ENCODE measurements around the gene SUSD3. TPM values are rescaled to one million over a fixed set of nuclear protein-coding genes. Genes with fewer than 3 reads are reported as not detected.

The SUSD3 gene
- polyA plus RNA-seq, 2 donors: 0.83 to 1.9 TPM

DNA sequence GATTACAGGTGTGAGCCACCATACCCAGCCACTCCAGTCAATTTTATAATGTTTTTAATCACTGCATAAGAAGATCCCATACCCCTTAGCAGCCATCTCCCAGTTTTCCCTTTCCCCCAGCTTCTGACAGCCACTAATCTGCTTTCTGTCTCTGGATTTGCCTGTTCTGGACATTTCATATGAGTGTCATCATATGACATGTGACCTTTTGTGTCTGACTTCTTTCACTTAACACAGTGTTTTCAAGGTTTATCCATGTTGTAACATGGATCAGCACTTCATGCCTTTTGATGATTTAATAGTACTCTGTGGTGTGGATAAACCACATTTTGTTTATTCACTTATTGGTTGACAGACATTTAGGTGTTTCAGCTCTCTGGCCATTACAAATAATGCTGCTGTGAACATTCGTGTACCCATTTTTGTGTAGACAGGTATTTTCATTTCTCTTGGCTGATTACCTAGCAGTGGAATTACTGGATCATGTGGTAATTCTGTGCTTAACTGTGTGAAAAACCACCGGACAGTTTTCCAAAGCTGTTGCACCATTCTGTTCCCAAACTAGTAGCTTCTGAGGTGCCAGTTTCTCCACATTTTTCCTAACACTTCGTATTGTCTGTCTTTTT lies 8.6 kb downstream of the SUSD3 start:
- no peak overlapping the region for H3K27ac ChIP-seq (ENCODE audit: low read depth in 2 of 2, low read length in 1 of 2)
- H3K4me1 ChIP-seq (ENCODE audit: control insufficient read depth in 2 of 2, insufficient read depth in 2 of 2, low read length in 1 of 2): peaks cover 0 to under 1% of the 10 kb centered on the region in 2 donors
- WGBS, 2 donors: 91 to 95% methylated on average over 3 of the region's 3 CpGs
- no peaks in the 10 kb centered on the region for H3K36me3 ChIP-seq (ENCODE audit: control insufficient read depth in 2 of 2, insufficient read depth in 2 of 2, low read length in 1 of 2)
- no peaks in the 10 kb centered on the region for H3K27me3 ChIP-seq (ENCODE audit: control insufficient read depth in 1 of 2, insufficient read depth in 2 of 2, low read length in 2 of 2)
- H3K9me3 ChIP-seq (ENCODE audit: control insufficient read depth in 2 of 2, insufficient read depth in 1 of 2, low read depth in 1 of 2, low read length in 1 of 2): no peaks in the 10 kb centered on the region
- H3K4me3 ChIP-seq (ENCODE audit: low read depth in 1 of 2, low read length in 2 of 2): no peak overlapping the region

DNA sequence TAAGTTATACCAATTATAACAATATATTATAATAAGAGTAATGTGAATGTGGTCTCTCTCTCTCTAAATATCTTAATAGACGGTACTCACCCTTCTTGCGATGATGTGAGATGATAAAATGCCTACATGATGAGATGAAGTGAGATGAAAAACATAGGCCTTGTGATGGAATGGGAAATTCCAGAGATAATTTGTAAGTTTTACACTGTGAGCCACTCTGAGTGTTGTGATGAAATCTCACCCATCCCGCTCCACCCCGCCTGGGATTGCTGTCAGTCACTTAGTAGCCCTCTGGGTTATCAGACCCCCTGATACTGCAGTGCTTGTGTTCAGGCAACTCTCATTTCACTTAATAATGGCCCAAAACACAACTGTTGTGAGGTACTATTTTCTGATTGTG lies 10.5 kb downstream of the SUSD3 start:
- Histone ChIP-seq H3K4me1 (ENCODE audit: control insufficient read depth in 2 of 2, insufficient read depth in 2 of 2, low read length in 1 of 2) (peaks cover 2 to 3% of the 10 kb centered on the region in 2 donors), H3K4me3 (ENCODE audit: low read depth in 1 of 2, low read length in 2 of 2) (no peak overlapping the region), H3K27me3 (ENCODE audit: control insufficient read depth in 1 of 2, insufficient read depth in 2 of 2, low read length in 2 of 2) (no peaks in the 10 kb centered on the region), H3K36me3 (ENCODE audit: control insufficient read depth in 2 of 2, insufficient read depth in 2 of 2, low read length in 1 of 2) (no peaks in the 10 kb centered on the region), H3K27ac (ENCODE audit: low read depth in 2 of 2, low read length in 1 of 2) (no peak overlapping the region), H3K9me3 (ENCODE audit: control insufficient read depth in 2 of 2, insufficient read depth in 1 of 2, low read depth in 1 of 2, low read length in 1 of 2) (no peaks in the 10 kb centered on the region)
- WGBS, 2 donors: 94 to 95% methylated on average over 4 of the region's 4 CpGs

DNA sequence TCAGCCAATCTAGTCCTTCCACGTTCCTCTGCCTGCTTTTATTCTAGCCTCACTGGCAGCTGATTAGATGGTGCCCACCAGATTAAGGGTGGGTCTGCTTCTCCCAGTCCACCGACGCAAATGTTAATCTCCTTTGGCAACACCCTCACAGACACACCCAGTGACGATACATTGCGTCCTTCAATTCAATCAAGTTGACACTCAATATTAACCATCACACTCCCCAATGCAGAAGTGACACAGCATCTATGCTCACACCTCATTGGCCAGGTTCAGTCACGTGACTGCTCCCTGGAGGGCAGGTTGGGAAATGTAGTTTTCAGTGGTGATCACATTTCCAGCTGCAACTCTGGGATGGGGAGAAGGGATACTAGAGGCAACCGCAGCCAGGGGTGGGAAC lies 13.0 kb downstream of the SUSD3 start:
- Histone ChIP-seq H3K4me3 (ENCODE audit: low read depth in 1 of 2, low read length in 2 of 2) (no peak overlapping the region), H3K36me3 (ENCODE audit: control insufficient read depth in 2 of 2, insufficient read depth in 2 of 2, low read length in 1 of 2) (no peaks in the 10 kb centered on the region), H3K27ac (ENCODE audit: low read depth in 2 of 2, low read length in 1 of 2) (no peak overlapping the region), H3K4me1 (ENCODE audit: control insufficient read depth in 2 of 2, insufficient read depth in 2 of 2, low read length in 1 of 2) (peaks cover 2 to 3% of the 10 kb centered on the region in 2 donors), H3K27me3 (ENCODE audit: control insufficient read depth in 1 of 2, insufficient read depth in 2 of 2, low read length in 2 of 2) (no peaks in the 10 kb centered on the region), H3K9me3 (ENCODE audit: control insufficient read depth in 2 of 2, insufficient read depth in 1 of 2, low read depth in 1 of 2, low read length in 1 of 2) (no peaks in the 10 kb centered on the region)
- 51 to 66% methylated on average over 7 of the region's 7 CpGs for WGBS, 2 donors

DNA sequence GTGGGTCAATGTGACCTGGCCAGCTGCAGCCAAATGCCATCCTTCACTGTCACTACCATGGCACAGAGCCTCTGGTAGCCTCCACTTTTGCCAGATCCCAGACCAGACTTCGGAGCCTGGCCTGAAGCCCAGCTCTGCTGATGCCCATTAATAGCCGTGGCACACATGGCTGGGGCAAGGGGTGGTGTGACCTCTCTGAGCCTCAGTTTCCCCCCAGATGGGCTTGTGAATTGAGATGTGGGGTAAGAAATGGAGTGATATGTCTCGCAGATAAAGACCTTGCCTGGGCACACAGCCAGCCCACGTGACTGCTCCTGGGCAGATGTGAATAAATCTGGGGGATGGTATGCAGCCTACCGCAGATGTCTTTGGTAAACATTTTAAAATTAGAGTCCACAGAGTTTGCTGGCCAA lies 13.9 kb downstream of the SUSD3 start:
- no peaks in the 10 kb centered on the region for H3K27me3 ChIP-seq (ENCODE audit: control insufficient read depth in 1 of 2, insufficient read depth in 2 of 2, low read length in 2 of 2)
- H3K4me1 ChIP-seq (ENCODE audit: control insufficient read depth in 2 of 2, insufficient read depth in 2 of 2, low read length in 1 of 2): peaks cover 2 to 3% of the 10 kb centered on the region in 2 donors
- H3K9me3 ChIP-seq (ENCODE audit: control insufficient read depth in 2 of 2, insufficient read depth in 1 of 2, low read depth in 1 of 2, low read length in 1 of 2): no peaks in the 10 kb centered on the region
- no peak overlapping the region for H3K4me3 ChIP-seq (ENCODE audit: low read depth in 1 of 2, low read length in 2 of 2)
- H3K36me3 ChIP-seq (ENCODE audit: control insufficient read depth in 2 of 2, insufficient read depth in 2 of 2, low read length in 1 of 2): no peaks in the 10 kb centered on the region
- 26 to 34% methylated on average over 5 of the region's 5 CpGs for WGBS, 2 donors
- no peak overlapping the region for H3K27ac ChIP-seq (ENCODE audit: low read depth in 2 of 2, low read length in 1 of 2)

DNA sequence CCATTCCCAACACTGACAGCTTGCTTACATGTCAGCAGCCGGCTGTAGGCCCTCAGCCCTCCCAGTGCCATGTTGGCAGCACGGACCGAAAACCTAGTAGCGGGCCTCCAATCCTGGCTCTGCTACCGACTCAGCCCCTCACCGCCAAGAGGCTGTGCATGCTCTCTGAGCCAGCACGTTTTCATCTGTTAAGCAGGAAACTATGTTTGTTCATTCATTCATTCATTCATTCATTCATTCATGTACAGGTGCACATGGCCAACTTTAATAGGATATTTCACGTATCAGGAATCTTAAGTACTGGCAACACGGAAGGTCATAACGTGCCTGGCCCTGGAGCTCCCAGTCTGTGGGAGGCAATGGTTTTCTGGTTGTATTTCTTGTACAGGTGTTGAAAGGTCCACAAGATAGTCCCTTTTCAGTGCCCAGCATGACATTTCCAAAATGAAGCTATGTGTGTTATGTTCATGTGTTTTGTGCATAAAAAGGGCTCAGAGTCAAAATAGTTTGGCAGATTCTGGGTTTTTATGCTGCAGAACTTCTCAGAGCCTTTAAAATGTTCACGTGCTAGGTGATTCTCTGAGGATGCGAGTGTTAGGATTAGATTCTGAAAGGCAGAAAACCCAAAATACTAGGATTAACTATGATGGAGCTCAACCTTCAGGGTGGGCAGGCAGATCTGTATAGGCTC lies 17.7 kb downstream of the SUSD3 start:
- H3K36me3 ChIP-seq (ENCODE audit: control insufficient read depth in 2 of 2, insufficient read depth in 2 of 2, low read length in 1 of 2): no peaks in the 10 kb centered on the region
- no peaks in the 10 kb centered on the region for H3K9me3 ChIP-seq (ENCODE audit: control insufficient read depth in 2 of 2, insufficient read depth in 1 of 2, low read depth in 1 of 2, low read length in 1 of 2)
- no peak overlapping the region for H3K27ac ChIP-seq (ENCODE audit: low read depth in 2 of 2, low read length in 1 of 2)
- H3K27me3 ChIP-seq (ENCODE audit: control insufficient read depth in 1 of 2, insufficient read depth in 2 of 2, low read length in 2 of 2): no peaks in the 10 kb centered on the region
- no peak overlapping the region for H3K4me3 ChIP-seq (ENCODE audit: low read depth in 1 of 2, low read length in 2 of 2)
- H3K4me1 ChIP-seq (ENCODE audit: control insufficient read depth in 2 of 2, insufficient read depth in 2 of 2, low read length in 1 of 2): peaks cover 2 to 3% of the 10 kb centered on the region in 2 donors
- 87 to 95% methylated on average over 12 of the region's 12 CpGs for WGBS, 2 donors

DNA sequence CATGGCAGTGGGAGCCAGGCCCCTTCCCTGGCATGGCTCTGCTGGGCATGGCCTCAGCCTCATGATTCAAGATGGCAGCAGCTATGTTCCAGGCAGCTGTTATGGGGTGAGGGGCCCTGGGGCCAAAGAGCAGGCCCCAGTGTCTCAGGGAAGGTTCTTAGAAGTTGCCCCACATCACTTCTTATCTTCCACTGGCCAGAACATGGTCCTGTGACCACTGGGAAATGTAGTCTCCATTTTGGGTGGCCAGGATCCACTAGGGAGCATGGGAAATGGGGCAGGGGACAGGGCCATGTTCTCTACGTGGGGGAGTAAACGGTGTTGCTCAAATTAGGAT lies 18.3 kb downstream of the SUSD3 start:
- no peaks in the 10 kb centered on the region for H3K27me3 ChIP-seq (ENCODE audit: control insufficient read depth in 1 of 2, insufficient read depth in 2 of 2, low read length in 2 of 2)
- no peak overlapping the region for H3K4me3 ChIP-seq (ENCODE audit: low read depth in 1 of 2, low read length in 2 of 2)
- no peaks in the 10 kb centered on the region for H3K9me3 ChIP-seq (ENCODE audit: control insufficient read depth in 2 of 2, insufficient read depth in 1 of 2, low read depth in 1 of 2, low read length in 1 of 2)
- WGBS, 2 donors: 99 to 100% methylated on average over 2 of the region's 2 CpGs
- peaks cover 2 to 3% of the 10 kb centered on the region in 2 donors for H3K4me1 ChIP-seq (ENCODE audit: control insufficient read depth in 2 of 2, insufficient read depth in 2 of 2, low read length in 1 of 2)
- no peaks in the 10 kb centered on the region for H3K36me3 ChIP-seq (ENCODE audit: control insufficient read depth in 2 of 2, insufficient read depth in 2 of 2, low read length in 1 of 2)
- H3K27ac ChIP-seq (ENCODE audit: low read depth in 2 of 2, low read length in 1 of 2): no peak overlapping the region

- Histone ChIP-seq H3K27me3 (ENCODE audit: control insufficient read depth in 1 of 2, insufficient read depth in 2 of 2, low read length in 2 of 2) (no peaks in the 10 kb centered on the region), H3K36me3 (ENCODE audit: control insufficient read depth in 2 of 2, insufficient read depth in 2 of 2, low read length in 1 of 2) (no peaks in the 10 kb centered on the region), H3K4me3 (ENCODE audit: low read depth in 1 of 2, low read length in 2 of 2) (no peak overlapping the region), H3K4me1 (ENCODE audit: control insufficient read depth in 2 of 2, insufficient read depth in 2 of 2, low read length in 1 of 2) (peaks cover under 1 to 2% of the 10 kb centered on the region in 2 donors), H3K9me3 (ENCODE audit: control insufficient read depth in 2 of 2, insufficient read depth in 1 of 2, low read depth in 1 of 2, low read length in 1 of 2) (no peaks in the 10 kb centered on the region), H3K27ac (ENCODE audit: low read depth in 2 of 2, low read length in 1 of 2) (no peak overlapping the region)
- 96 to 100% methylated on average over 1 of the region's 1 CpG for WGBS, 2 donors
Observed at GRCh38 chr9:93077367-93077766, 18.9 kb downstream of the SUSD3 start.

- Histone ChIP-seq H3K36me3 (ENCODE audit: control insufficient read depth in 2 of 2, insufficient read depth in 2 of 2, low read length in 1 of 2) (no peaks in the 10 kb centered on the region), H3K27ac (ENCODE audit: low read depth in 2 of 2, low read length in 1 of 2) (no peak overlapping the region), H3K9me3 (ENCODE audit: control insufficient read depth in 2 of 2, insufficient read depth in 1 of 2, low read depth in 1 of 2, low read length in 1 of 2) (no peaks in the 10 kb centered on the region), H3K4me1 (ENCODE audit: control insufficient read depth in 2 of 2, insufficient read depth in 2 of 2, low read length in 1 of 2) (peaks cover 0 to 2% of the 10 kb centered on the region in 2 donors), H3K4me3 (ENCODE audit: low read depth in 1 of 2, low read length in 2 of 2) (no peak overlapping the region), H3K27me3 (ENCODE audit: control insufficient read depth in 1 of 2, insufficient read depth in 2 of 2, low read length in 2 of 2) (no peaks in the 10 kb centered on the region)
- 96 to 97% methylated on average over 16 of the region's 16 CpGs for WGBS, 2 donors
Observed at GRCh38 chr9:93077811-93078210, 19.3 kb downstream of the SUSD3 start.

DNA sequence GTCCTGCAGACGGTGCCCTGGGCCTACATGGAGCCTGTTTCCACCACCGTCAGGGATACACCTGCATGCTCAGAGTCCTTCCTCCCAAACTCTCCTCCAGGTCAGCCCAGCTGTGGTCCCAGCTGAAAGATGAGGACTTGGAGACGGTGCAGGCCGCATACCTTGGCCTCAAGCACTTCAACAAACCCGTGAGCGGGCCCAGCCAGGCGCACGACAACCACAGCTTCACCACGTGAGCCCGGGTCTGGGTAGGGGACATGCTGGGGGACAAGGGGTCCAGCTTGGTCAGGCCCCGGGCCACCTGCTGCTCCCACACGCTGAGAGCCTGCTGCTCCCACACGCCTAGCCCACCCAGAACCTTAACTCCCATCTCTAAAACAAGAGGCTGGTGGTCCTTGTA lies 20.9 kb downstream of the SUSD3 start:
- Histone ChIP-seq H3K4me3 (ENCODE audit: low read depth in 1 of 2, low read length in 2 of 2) (no peak overlapping the region), H3K4me1 (ENCODE audit: control insufficient read depth in 2 of 2, insufficient read depth in 2 of 2, low read length in 1 of 2) (no peaks in the 10 kb centered on the region), H3K27me3 (ENCODE audit: control insufficient read depth in 1 of 2, insufficient read depth in 2 of 2, low read length in 2 of 2) (no peaks in the 10 kb centered on the region), H3K27ac (ENCODE audit: low read depth in 2 of 2, low read length in 1 of 2) (no peak overlapping the region), H3K36me3 (ENCODE audit: control insufficient read depth in 2 of 2, insufficient read depth in 2 of 2, low read length in 1 of 2) (no peaks in the 10 kb centered on the region), H3K9me3 (ENCODE audit: control insufficient read depth in 2 of 2, insufficient read depth in 1 of 2, low read depth in 1 of 2, low read length in 1 of 2) (no peaks in the 10 kb centered on the region)
- WGBS, 2 donors: 94% methylated on average over 13 of the region's 13 CpGs

- Histone ChIP-seq H3K36me3 (ENCODE audit: control insufficient read depth in 2 of 2, insufficient read depth in 2 of 2, low read length in 1 of 2) (no peaks in the 10 kb centered on the region), H3K4me3 (ENCODE audit: low read depth in 1 of 2, low read length in 2 of 2) (no peak overlapping the region), H3K9me3 (ENCODE audit: control insufficient read depth in 2 of 2, insufficient read depth in 1 of 2, low read depth in 1 of 2, low read length in 1 of 2) (no peaks in the 10 kb centered on the region), H3K27ac (ENCODE audit: low read depth in 2 of 2, low read length in 1 of 2) (no peak overlapping the region), H3K27me3 (ENCODE audit: control insufficient read depth in 1 of 2, insufficient read depth in 2 of 2, low read length in 2 of 2) (no peaks in the 10 kb centered on the region), H3K4me1 (ENCODE audit: control insufficient read depth in 2 of 2, insufficient read depth in 2 of 2, low read length in 1 of 2) (no peaks in the 10 kb centered on the region)
- 92 to 94% methylated on average over 9 of the region's 9 CpGs for WGBS, 2 donors
Observed at GRCh38 chr9:93080406-93080805, 21.9 kb downstream of the SUSD3 start.

All from esophagus (tissue), 2 donors.